GM18868 (cell line): ENCODE data around the gene CAMK2D.

Experiments used
- ATAC-seq: cut with Tn5 transposase; IDR thresholded peaks from one replicate; pipeline ENCODE4 v1.9.1; 2021; ENCODE audit warnings: mild to moderate bottlenecking, moderate library complexity; ENCODE audit not compliant: unreplicated experiment

Gene CAMK2D

GRCh38 chr4:113407409-113407808 is 354.1 kb downstream of the CAMK2D start:
- no peak for ATAC-seq

- no peak for ATAC-seq
These were observed 354.9 kb downstream of the CAMK2D start for GRCh38 chr4:113406723-113407016.

GRCh38 chr4:113405874-113406722 is 355.4 kb downstream of the CAMK2D start:
- ATAC-seq = no peak

GRCh38 chr4:113404841-113405240 is 356.7 kb downstream of the CAMK2D start:
- no peak for ATAC-seq

- ATAC-seq = no peak
These were observed 357.4 kb downstream of the CAMK2D start for GRCh38 chr4:113404167-113404571.
